HL-60 (cell line): Measurements from ENCODE around the gene PPP2R5C.
A peak's percentile ranks its signal among the peaks of the same experiment; 100 is the strongest.

Source experiments
- DNase-seq, 2 experiments: peaks; one replicate each; pipeline ENCODE4 v3.0.0-alpha.2; 2010 to 2020; ENCODE audit warnings: low read depth in 1 of 2, low spot score in 1 of 2
- H3K27ac ChIP-seq: fragments of 250-450 bp; sonication (Bioruptor Pico); replicated peaks from 2 replicates; pipeline ENCODE4 v1.5.1; 2020; ENCODE audit warnings: mild to moderate bottlenecking, moderate library complexity
- H3K27me3 ChIP-seq: fragments of 250-450 bp; sonication (Bioruptor Pico); 2 replicates; pipeline ENCODE4 v1.5.1; 2021; ENCODE audit warnings: mild to moderate bottlenecking, moderate library complexity; ENCODE audit not compliant: insufficient read depth, poor library complexity, severe bottlenecking
- H3K4me3 ChIP-seq: replicated peaks from 2 replicates; pipeline ENCODE4 v1.5.1; 2011; ENCODE audit warnings: mild to moderate bottlenecking, control low read depth, low read length; ENCODE audit not compliant: insufficient read depth
- CTCF ChIP-seq: IDR thresholded peaks from one replicate; pipeline ENCODE4 v1.5.1; 2011; ENCODE audit warnings: low read length, control low read depth, inconsistent platforms; ENCODE audit not compliant: insufficient read depth
- GABPA ChIP-seq: IDR thresholded peaks from 2 replicates; pipeline ENCODE4 v1.6.1; 2012; ENCODE audit warnings: low read depth
- POLR2AphosphoS5 ChIP-seq: IDR thresholded peaks from 2 replicates; pipeline ENCODE4 v1.6.1; 2012; ENCODE audit warnings: low read depth
- REST ChIP-seq: IDR thresholded peaks from 2 replicates; pipeline ENCODE4 v1.6.1; 2012; ENCODE audit warnings: low read depth; ENCODE audit not compliant: insufficient replicate concordance
- SPI1 ChIP-seq: IDR thresholded peaks from 2 replicates; pipeline ENCODE4 v1.6.1; 2012; ENCODE audit warnings: low read depth, mild to moderate bottlenecking, borderline replicate concordance

PPP2R5C gene

GRCh38 chr14:101788016-101788635 is 26.6 kb downstream of the PPP2R5C start:
- Histone ChIP-seq H3K27me3 (no peaks in the 10 kb centered on the region), H3K27ac (no peak overlapping the region), H3K4me3 (no peak overlapping the region)
- TF ChIP-seq REST = no peak
- no peak for TF ChIP-seq CTCF
- TF ChIP-seq POLR2AphosphoS5 = no peak
- no peak for TF ChIP-seq GABPA
- no peak for TF ChIP-seq SPI1
- DNase-seq = no peak

DNA sequence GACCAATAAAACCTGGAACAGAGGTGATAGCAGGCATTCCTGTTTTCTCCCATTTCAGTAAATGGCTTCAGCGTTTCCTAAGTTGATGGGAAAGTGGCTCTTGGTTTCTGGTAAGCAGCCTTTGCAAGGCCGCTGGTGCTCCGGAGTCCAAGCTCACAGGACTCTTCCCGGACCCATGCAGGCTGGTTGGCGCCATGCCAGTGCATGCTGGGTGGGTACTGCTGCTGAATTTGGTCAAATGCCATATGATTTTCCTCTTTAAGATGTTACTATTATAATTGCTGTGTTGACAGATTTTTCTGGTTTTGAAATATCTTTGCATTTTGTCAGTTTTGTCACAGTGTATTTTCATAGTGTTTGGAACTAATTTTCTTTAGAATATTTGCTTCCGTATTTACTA is 27.7 kb downstream of the PPP2R5C start:
- Histone ChIP-seq H3K4me3 (no peak overlapping the region), H3K27ac (no peak overlapping the region), H3K27me3 (no peaks in the 10 kb centered on the region)
- TF ChIP-seq GABPA = no peak
- no peak for TF ChIP-seq REST
- TF ChIP-seq CTCF = no peak
- no peak for TF ChIP-seq SPI1
- TF ChIP-seq POLR2AphosphoS5 = no peak
- DNase-seq = no peak

DNA sequence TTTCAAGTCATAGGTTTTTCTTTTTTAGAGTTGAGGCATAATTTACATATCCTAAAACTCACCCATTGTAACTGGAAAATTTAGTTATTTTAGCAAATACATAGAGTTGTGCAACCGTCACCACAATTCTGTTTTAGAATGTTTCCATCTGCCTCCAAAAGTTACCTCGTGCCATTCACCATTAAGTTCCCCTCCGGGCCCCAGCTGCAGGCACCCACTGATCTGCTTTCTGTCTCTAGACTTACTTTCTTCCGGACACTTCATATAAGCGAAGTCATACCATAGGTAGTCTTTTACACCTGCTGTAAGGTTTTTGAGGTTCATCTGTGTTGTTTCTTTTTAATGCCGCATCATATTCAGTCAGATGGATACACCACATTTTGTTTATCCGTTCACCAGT is 28.7 kb downstream of the PPP2R5C start:
- H3K27me3 ChIP-seq = no peaks in the 10 kb centered on the region
- TF ChIP-seq GABPA (no peak), POLR2AphosphoS5 (peak; percentile 55), SPI1 (peak; percentile 29; the same call in 1 of the 2 replicates), CTCF (no peak), REST (no peak)
- peak; percentile 45 to 76 for DNase-seq
- no peak overlapping the region for H3K4me3 ChIP-seq
- H3K27ac ChIP-seq = peak overlapping the region; percentile 39
